ENCODE measurements around the gene FARSA. TPM values are rescaled to one million over a fixed set of nuclear protein-coding genes. Genes with fewer than 3 reads are reported as not detected.

FARSA gene
- total and polyA plus RNA-seq, 2 of the 8 experiments (the other 6 are each of a cell fraction or from before 2014, with no cell fraction given): 61.0 to 103 TPM

DNA sequence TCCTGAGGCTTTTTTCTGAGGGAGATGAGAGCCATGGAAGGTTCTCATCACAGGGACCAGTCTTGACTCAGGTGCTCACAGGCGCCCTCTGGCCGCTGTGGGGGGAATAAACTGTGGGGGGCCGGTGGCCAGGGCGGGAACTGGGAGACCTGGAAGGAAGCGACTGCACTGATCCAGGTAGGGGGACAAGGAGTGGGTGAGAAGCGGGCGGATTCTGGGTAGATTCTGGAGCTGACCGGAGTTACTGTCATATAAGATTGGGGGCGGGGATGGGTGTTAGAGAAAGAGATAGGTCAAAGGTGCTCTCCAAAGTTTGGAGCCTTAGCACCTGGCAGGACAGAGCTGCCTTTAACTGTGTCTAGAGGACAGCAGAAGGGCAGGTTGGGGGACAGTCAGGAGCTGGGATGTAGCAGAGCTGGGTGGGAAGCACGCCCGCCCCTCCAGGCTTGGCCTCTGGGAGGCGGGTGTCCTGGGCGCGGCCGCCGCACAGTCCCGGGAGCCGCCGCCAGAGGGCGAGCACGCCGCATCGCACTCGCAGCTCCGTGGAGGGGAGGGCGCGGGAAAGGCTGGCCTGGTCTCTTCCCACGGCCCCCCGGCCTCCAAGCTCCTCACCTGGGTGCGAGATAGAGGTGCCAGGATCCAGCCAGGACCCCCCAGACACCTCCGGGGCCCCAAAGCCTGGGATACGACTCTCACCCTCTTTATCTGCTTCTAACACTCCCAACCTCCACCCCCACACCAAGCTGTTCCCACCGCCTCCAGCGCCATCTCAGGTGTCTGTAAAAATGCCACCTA is 31.7 kb upstream of the FARSA start:
- Histone ChIP-seq H4K20me1 (replicated peaks in 1 of 2; ENCODE audit: control insufficient read depth in 1 of 2, insufficient read depth in 2 of 2, low read length in 2 of 2) (no peaks in the 10 kb centered on the region), H4K8ac (ENCODE audit: extremely low read depth, insufficient read depth, low read length) (peak overlapping the region; percentile 74; the same call in 1 of the 2 replicates), H3K9me3 (ENCODE audit: insufficient read depth in 2 of 2, low read depth in 1 of 2, low read length in 1 of 2) (no peaks in the 10 kb centered on the region; a peak in 1 of 4 replicates), H3K4me2 (ENCODE audit: insufficient read depth in 1 of 2, low read depth in 2 of 2, low read length in 2 of 2) (peak overlapping the region; percentile 4 to 64; a peak in 3 of 4 replicates), H2AFZ (ENCODE audit: low read length) (peak overlapping the region; percentile 81), H3K4me3 (ENCODE audit: extremely low read depth in 1 of 4, insufficient read depth in 2 of 4, low read depth in 3 of 4, low read length in 4 of 4) (peak overlapping the region in 3 of 4 experiments; percentile 27 to 54 (median 46); a peak in 5 of 8 replicates), H3K14ac (ENCODE audit: insufficient read length) (no peak overlapping the region), H2BK5ac (ENCODE audit: low read depth, low read length) (peak overlapping the region; percentile 87; the same call in 1 of the 2 replicates), H3K4me1 (replicated peaks in 1 of 4; ENCODE audit: control insufficient read depth in 3 of 4, insufficient read depth in 4 of 4, low read length in 3 of 4) (peaks cover 0 to 6% (median 2%) of the 10 kb centered on the region in 4 experiments; a peak in 2 of 7 replicates), H4K91ac (replicated peaks; ENCODE audit: insufficient read length, low read length) (peak overlapping the region; percentile 91), H3K27ac (ENCODE audit: low read depth, low read length) (peak overlapping the region; percentile 34; the same call in 1 of the 2 replicates), H2BK15ac (ENCODE audit: low read length) (peak overlapping the region; percentile 99; the same call in 1 of the 2 replicates), H3K23me2 (ENCODE audit: low read depth, low read length) (no peaks in the 10 kb centered on the region), H4K5ac (ENCODE audit: insufficient read length, low read depth, low read length) (peak overlapping the region; percentile 84), H3K23ac (ENCODE audit: insufficient read length) (no peak overlapping the region), H3K4ac (replicated peaks; ENCODE audit: insufficient read length, low read depth, low read length) (peak overlapping the region; percentile 74), H2BK12ac (ENCODE audit: low read depth, low read length) (no peak overlapping the region; the same call in 1 of the 2 replicates), H3K36me3 (ENCODE audit: control insufficient read depth in 2 of 4, insufficient read depth in 4 of 4, low read length in 3 of 4) (no peaks in the 10 kb centered on the region), H2BK120ac (replicated peaks; ENCODE audit: low read depth, low read length) (no peak overlapping the region), H3K18ac (ENCODE audit: extremely low read depth, low read length) (peak overlapping the region; percentile 99), H3K27me3 (replicated peaks in 1 of 4; ENCODE audit: control insufficient read depth in 3 of 4, extremely low read depth in 1 of 4, insufficient read depth in 3 of 4, low read length in 3 of 4) (no peaks in the 10 kb centered on the region), H2AK5ac (ENCODE audit: low read depth, low read length) (no peak overlapping the region), H3K56ac (replicated peaks; ENCODE audit: insufficient read length, low read depth, low read length) (peak overlapping the region; percentile 86), H3K79me1 (ENCODE audit: low read depth, low read length) (no peaks in the 10 kb centered on the region), H2BK20ac (ENCODE audit: low read length) (peak overlapping the region; percentile 80; the same call in 1 of the 2 replicates), H3K79me2 (ENCODE audit: control insufficient read depth in 1 of 2, insufficient read depth in 2 of 2, low read length in 2 of 2) (no peaks in the 10 kb centered on the region), H3K9ac (replicated peaks in 1 of 4; ENCODE audit: extremely low read depth in 1 of 4, low read depth in 3 of 4, low read length in 3 of 4) (peak overlapping the region in 2 of 4 experiments; percentile 25 to 36; a peak in 4 of 7 replicates)
- ChIA-PET POLR2A (ENCODE audit: partially characterized antibody) (interaction anchor here (0.7 to 7.1 kb wide), 20 partner anchors 11 to 187 kb away, joined by 3 to 67 read pairs (median 4); partner anchors contain the start of genes CALR, GADD45GIP1, KLF1 and NACC1), CTCF (ENCODE audit: partially characterized antibody) (interaction anchor here (0.7 to 7.6 kb wide), 68 partner anchors 11 to 1077 kb away, joined by 3 to 154 read pairs (median 4); partner anchors contain the start of genes CALR, DNASE2, GADD45GIP1 and GCDH)
- FAIRE-seq (no peak), DNase-seq (ENCODE audit: low read depth in 1 of 2, low spot score in 2 of 2) (peak; percentile 59 to 97)
- 3% methylated on average over 34 of the region's 34 CpGs; no CpG with 5 or more reads in 1 of the 2 experiments for WGBS, 2 experiments (ENCODE audit: extremely low coverage in 1 of 2, insufficient coverage in 1 of 2, insufficient read length in 1 of 2, insufficient replicate concordance in 2 of 2, low coverage in 1 of 2, low lambda C conversion rate in 2 of 2, missing lambda C conversion rate in 1 of 2)
- TF ChIP-seq NRF1 (IDR thresholded peaks at IDR 0.05; ENCODE audit: low read depth, low read length) (no peak), POLR2AphosphoS5 (IDR thresholded peaks at IDR 0.05; ENCODE audit: low read depth, low read length) (peak; percentile 49; the same call in 1 of the 2 replicates), ATF3 (IDR thresholded peaks at IDR 0.05; ENCODE audit: insufficient read depth, low read depth, low read length) (0 out of 2 replicates have a peak, but pooled peaks have one; percentile 38), PHF8 (conservative IDR thresholded peaks at IDR 0.05; ENCODE audit: low read depth, low read length) (0 out of 2 replicates have a peak, but pooled peaks have one; percentile 32), USF2 (IDR thresholded peaks at IDR 0.05; ENCODE audit: low read length) (no peak), CEBPB (IDR thresholded peaks at IDR 0.05; ENCODE audit: low read depth, low read length) (no peak), HDAC6 (IDR thresholded peaks at IDR 0.05; ENCODE audit: low read depth, low read length) (no peak), TCF12 (IDR thresholded peaks at IDR 0.05; ENCODE audit: low read depth, low read length) (0 out of 2 replicates have a peak, but pooled peaks have one; percentile 34)
